Mesenchymal stem cell (in vitro differentiated cells and primary cell): ENCODE results near the gene SLC35E4.
A peak's percentile ranks its signal among the peaks of the same experiment; 100 is the strongest.
"Not testable (repeated sequence)": the region's sequence is repeated elsewhere in the genome, so short reads cannot be mapped to it uniquely, and the experiment has no call there.

Experiments used
- DNase-seq: peaks from one replicate; pipeline ENCODE4 v3.0.0-alpha.2; 2013
- H2AFZ ChIP-seq: one replicate; pipeline ENCODE4 v1.6.1; 2013; ENCODE audit warnings: low read depth, mild to moderate bottlenecking, control low read depth, inconsistent platforms, low read length, moderate library complexity
- H2AK5ac ChIP-seq: 2 replicates; pipeline ENCODE4 v1.6.1; 2013; ENCODE audit warnings: low read length, moderate library complexity, mild to moderate bottlenecking, inconsistent platforms; ENCODE audit not compliant: severe bottlenecking
- H2BK120ac ChIP-seq: one replicate; pipeline ENCODE4 v1.6.1; 2013; ENCODE audit warnings: low read depth, mild to moderate bottlenecking, inconsistent platforms, low read length, moderate library complexity
- H2BK12ac ChIP-seq, 2 experiments: one replicate each; pipeline ENCODE4 v1.6.1; 2013; ENCODE audit warnings: inconsistent platforms in 2 of 2, low read length in 2 of 2, mild to moderate bottlenecking in 2 of 2, moderate library complexity in 2 of 2, control low read depth in 1 of 2
- H2BK15ac ChIP-seq: one replicate; pipeline ENCODE4 v1.6.1; 2013; ENCODE audit warnings: mild to moderate bottlenecking, low read depth, inconsistent platforms; ENCODE audit not compliant: poor library complexity, severe bottlenecking
- H2BK5ac ChIP-seq: 2 replicates; pipeline ENCODE4 v1.6.1; 2013; ENCODE audit warnings: low read depth, mild to moderate bottlenecking, low read length, control low read depth, inconsistent platforms; ENCODE audit not compliant: poor library complexity, severe bottlenecking
- H3K14ac ChIP-seq, 2 experiments: one replicate each; pipeline ENCODE4 v1.6.1; 2013; ENCODE audit warnings: inconsistent platforms in 2 of 2, low read length in 2 of 2, control low read depth in 1 of 2, mild to moderate bottlenecking in 1 of 2, moderate library complexity in 1 of 2
- H3K18ac ChIP-seq, 2 experiments: one replicate each; pipeline ENCODE4 v1.6.1; 2013; ENCODE audit warnings: inconsistent platforms in 2 of 2, low read length in 2 of 2, control low read depth in 1 of 2, low read depth in 1 of 2, mild to moderate bottlenecking in 1 of 2
- H3K23ac ChIP-seq, 2 experiments: one replicate each; pipeline ENCODE4 v1.6.1; 2013; ENCODE audit warnings: inconsistent platforms in 2 of 2, low read length in 2 of 2, mild to moderate bottlenecking in 2 of 2, moderate library complexity in 2 of 2, control low read depth in 1 of 2
- H3K27ac ChIP-seq: 2 replicates; pipeline ENCODE4 v1.5.1; 2013; ENCODE audit warnings: mild to moderate bottlenecking, moderate library complexity, low read length, control low read depth, inconsistent platforms; ENCODE audit not compliant: poor library complexity, severe bottlenecking
- H3K27me3 ChIP-seq, 2 experiments: 2 replicates each; pipeline versions ENCODE4 v1.6.1 to v1.7.0; 2013; ENCODE audit warnings: low read length in 2 of 2, mild to moderate bottlenecking in 2 of 2, moderate library complexity in 2 of 2, control low read depth in 1 of 2, inconsistent platforms in 1 of 2; ENCODE audit not compliant: control insufficient read depth in 1 of 2, insufficient read depth in 1 of 2
- H3K36me3 ChIP-seq, 2 experiments: 2 replicates each; pipeline versions ENCODE4 v1.6.1 to v1.7.0; 2013; ENCODE audit warnings: low read length in 2 of 2, control low read depth in 1 of 2, inconsistent platforms in 1 of 2, low read depth in 1 of 2, mild to moderate bottlenecking in 1 of 2; ENCODE audit not compliant: insufficient read depth in 2 of 2, control insufficient read depth in 1 of 2
- H3K4ac ChIP-seq, 2 experiments: one replicate each; pipeline ENCODE4 v1.6.1; 2013; ENCODE audit warnings: inconsistent platforms in 2 of 2, low read length in 2 of 2, mild to moderate bottlenecking in 2 of 2, moderate library complexity in 2 of 2, control low read depth in 1 of 2, low read depth in 1 of 2
- H3K4me1 ChIP-seq: 2 replicates; pipeline ENCODE4 v1.6.1; 2013; ENCODE audit warnings: low read depth, low read length, control low read depth; ENCODE audit not compliant: control insufficient read depth, insufficient read depth
- H3K4me2 ChIP-seq: 2 replicates; pipeline ENCODE4 v1.6.1; 2013; ENCODE audit warnings: low read length, mild to moderate bottlenecking, inconsistent platforms; ENCODE audit not compliant: poor library complexity, severe bottlenecking
- H3K4me3 ChIP-seq, 2 experiments: 2 replicates each; pipeline versions ENCODE4 v1.5.1 to v1.7.0; 2013; ENCODE audit warnings: low read length in 2 of 2, mild to moderate bottlenecking in 2 of 2, control low read depth in 1 of 2, low read depth in 1 of 2; ENCODE audit not compliant: insufficient read depth in 1 of 2
- H3K79me1 ChIP-seq: replicated peaks from 2 replicates; pipeline ENCODE4 v1.6.1; 2013; ENCODE audit warnings: mild to moderate bottlenecking, control low read depth, low read length, inconsistent platforms; ENCODE audit not compliant: poor library complexity, severe bottlenecking
- H3K9ac ChIP-seq: 2 replicates; pipeline ENCODE4 v1.7.0; 2013; ENCODE audit warnings: mild to moderate bottlenecking, low read length, moderate library complexity
- H3K9me3 ChIP-seq: 2 replicates; pipeline ENCODE4 v1.7.0; 2013; ENCODE audit warnings: mild to moderate bottlenecking, low read length; ENCODE audit not compliant: control insufficient read depth
- H4K8ac ChIP-seq: one replicate; pipeline ENCODE4 v1.6.1; 2013; ENCODE audit warnings: inconsistent platforms, mild to moderate bottlenecking, low read length, moderate library complexity
- H4K91ac ChIP-seq: one replicate; pipeline ENCODE4 v1.6.1; 2013; ENCODE audit warnings: mild to moderate bottlenecking, low read length, inconsistent platforms
- WGBS: methylation state at CpG from one replicate; pipeline ENCODE4 v1.1.7; 2013; ENCODE audit warnings: mixed read lengths; 5-methylcytosine and 5-hydroxymethylcytosine counted together

The SLC35E4 gene

GRCh38 chr22:30615543-30615954 is 20.0 kb upstream of the SLC35E4 start:
- H2AFZ ChIP-seq, result no peak overlapping the region
- H3K4me3 ChIP-seq, result no peak overlapping the region
- no peak overlapping the region for H3K4me2 ChIP-seq
- no peak overlapping the region for H3K23ac ChIP-seq
- no peak overlapping the region for H2BK5ac ChIP-seq
- no peak overlapping the region for H2BK12ac ChIP-seq
- no peak overlapping the region for H2AK5ac ChIP-seq
- H3K27me3 ChIP-seq, result no peaks in the 10 kb centered on the region
- H2BK15ac ChIP-seq, result no peak overlapping the region
- DNase-seq, result no peak
- H3K27ac ChIP-seq, result no peak overlapping the region
- no peak overlapping the region for H3K14ac ChIP-seq
- H3K36me3 ChIP-seq, result peaks cover 2 to 35% of the 10 kb centered on the region in 2 experiments
- H3K4ac ChIP-seq, result no peak overlapping the region
- no peaks in the 10 kb centered on the region for H3K79me1 ChIP-seq
- H3K9me3 ChIP-seq, result no peaks in the 10 kb centered on the region
- no peak overlapping the region for H3K9ac ChIP-seq
- WGBS, result 88% methylated on average over 7 of the region's 7 CpGs
- no peak overlapping the region for H4K8ac ChIP-seq
- no peak overlapping the region for H3K18ac ChIP-seq
- no peaks in the 10 kb centered on the region for H3K4me1 ChIP-seq
- H2BK120ac ChIP-seq, result no peak overlapping the region
- no peak overlapping the region for H4K91ac ChIP-seq

- H3K14ac ChIP-seq, result no peak overlapping the region
- no peak overlapping the region for H2BK12ac ChIP-seq
- no peak overlapping the region for H3K18ac ChIP-seq
- no peak for DNase-seq
- H3K9me3 ChIP-seq, result no peaks in the 10 kb centered on the region
- no peak overlapping the region for H3K9ac ChIP-seq
- no peak overlapping the region for H2BK5ac ChIP-seq
- no peak overlapping the region for H3K4me2 ChIP-seq
- H3K79me1 ChIP-seq, result no peaks in the 10 kb centered on the region
- H2AFZ ChIP-seq, result no peak overlapping the region
- no peak overlapping the region for H2BK120ac ChIP-seq
- H3K36me3 ChIP-seq, result peaks cover 2 to 35% of the 10 kb centered on the region in 2 experiments
- no peak overlapping the region for H4K91ac ChIP-seq
- 75% methylated on average over 6 of the region's 6 CpGs for WGBS
- H2BK15ac ChIP-seq, result no peak overlapping the region
- no peak overlapping the region for H3K23ac ChIP-seq
- no peaks in the 10 kb centered on the region for H3K4me1 ChIP-seq
- no peak overlapping the region for H3K4me3 ChIP-seq
- no peak overlapping the region for H2AK5ac ChIP-seq
- H3K27ac ChIP-seq, result no peak overlapping the region
- H3K27me3 ChIP-seq, result no peaks in the 10 kb centered on the region
- no peak overlapping the region for H3K4ac ChIP-seq
- H4K8ac ChIP-seq, result no peak overlapping the region
These were observed 17.8 kb upstream of the SLC35E4 start for GRCh38 chr22:30617819-30618218.

GRCh38 chr22:30619909-30620308 is 15.7 kb upstream of the SLC35E4 start:
- H3K9ac ChIP-seq, H4K8ac ChIP-seq, H3K79me1 ChIP-seq, H3K27ac ChIP-seq, H2AFZ ChIP-seq, H3K18ac ChIP-seq, H2BK120ac ChIP-seq, H2AK5ac ChIP-seq, H3K4me1 ChIP-seq, H3K14ac ChIP-seq, H2BK15ac ChIP-seq, H3K27me3 ChIP-seq, H3K4me3 ChIP-seq, H3K23ac ChIP-seq, H3K4me2 ChIP-seq, H4K91ac ChIP-seq, H3K4ac ChIP-seq, DNase-seq, H2BK12ac ChIP-seq, H3K9me3 ChIP-seq, H2BK5ac ChIP-seq: not testable (repeated sequence)
- WGBS, result 100% methylated on average over 4 of the region's 6 CpGs
- peaks cover 2 to 22% of the 10 kb centered on the region in 2 experiments for H3K36me3 ChIP-seq

- no peak overlapping the region for H3K23ac ChIP-seq
- H3K4me1 ChIP-seq, result no peaks in the 10 kb centered on the region
- no peak overlapping the region for H2AK5ac ChIP-seq
- H2AFZ ChIP-seq, result no peak overlapping the region
- no peak overlapping the region for H3K9ac ChIP-seq
- H3K27me3 ChIP-seq, result no peaks in the 10 kb centered on the region
- no peak overlapping the region for H3K14ac ChIP-seq
- DNase-seq, result no peak
- H3K36me3 ChIP-seq, result peaks cover 0 to 11% of the 10 kb centered on the region in 2 experiments
- H3K4me2 ChIP-seq, result no peak overlapping the region
- no peaks in the 10 kb centered on the region for H3K79me1 ChIP-seq
- H3K18ac ChIP-seq, result no peak overlapping the region
- WGBS, result 96% methylated on average over 5 of the region's 5 CpGs
- no peaks in the 10 kb centered on the region for H3K9me3 ChIP-seq
- H2BK5ac ChIP-seq, result no peak overlapping the region
- no peak overlapping the region for H3K4ac ChIP-seq
- no peak overlapping the region for H3K27ac ChIP-seq
- no peak overlapping the region for H2BK120ac ChIP-seq
- H2BK12ac ChIP-seq, result no peak overlapping the region
- no peak overlapping the region for H2BK15ac ChIP-seq
- H4K8ac ChIP-seq, result no peak overlapping the region
- peak overlapping the region; percentile 53 for H4K91ac ChIP-seq
- H3K4me3 ChIP-seq, result no peak overlapping the region
These were observed 9.2 kb upstream of the SLC35E4 start for GRCh38 chr22:30626413-30626812.
